NCI-H2171 (cell line): ENCODE measurements around the gene ING5.

ENCODE experiments used
- DNase-seq: peaks from one replicate; lab custom pipeline; 2025; lab: John Stamatoyannopoulos, UW

Gene ING5

GRCh38 chr2:241776336-241777169 lies 74.7 kb downstream of the ING5 start, which contains the start of gene GAL3ST2:
GAL3ST2 (plus strand) TSS chr2:241776822; CDS start chr2:241776956, 134 bp downstream.
- DNase-seq: no peak

GRCh38 chr2:241777170-241777685 lies 75.4 kb downstream of the ING5 start:
- DNase-seq: no peak

- no peak for DNase-seq
Observed at GRCh38 chr2:241777686-241778627, 76.1 kb downstream of the ING5 start.
